GM21576 (cell line): Measurements from ENCODE around the gene CYB5R4.
"Not testable (repeated sequence)": the region's sequence is repeated elsewhere in the genome, so short reads cannot be mapped to it uniquely, and the experiment has no call there.

Experiments used
- ATAC-seq: cut with Tn5 transposase; IDR thresholded peaks from one replicate; pipeline ENCODE4 v1.9.1; 2021; ENCODE audit warnings: mild to moderate bottlenecking, moderate library complexity; ENCODE audit not compliant: unreplicated experiment

CYB5R4 gene

GRCh38 chr6:83907623-83908390 lies 48.3 kb downstream of the CYB5R4 start:
- not testable (repeated sequence) for ATAC-seq

GRCh38 chr6:83908813-83909212 lies 49.3 kb downstream of the CYB5R4 start:
- ATAC-seq = no peak

- no peak for ATAC-seq
These were observed 51.8 kb downstream of the CYB5R4 start for GRCh38 chr6:83911278-83911677.

- ATAC-seq = no peak
These were observed 55.5 kb downstream of the CYB5R4 start for GRCh38 chr6:83914953-83915352.

- no peak for ATAC-seq
These were observed 57.5 kb downstream of the CYB5R4 start for GRCh38 chr6:83917001-83917400.

GRCh38 chr6:83920017-83920416 lies 60.5 kb downstream of the CYB5R4 start:
- ATAC-seq = no peak

GRCh38 chr6:83921315-83921714 lies 61.8 kb downstream of the CYB5R4 start:
- no peak for ATAC-seq

GRCh38 chr6:83927470-83927869 lies 68.0 kb downstream of the CYB5R4 start:
- no peak for ATAC-seq

GRCh38 chr6:83928286-83928685 lies 68.8 kb downstream of the CYB5R4 start:
- ATAC-seq = no peak

GRCh38 chr6:83946201-83946833 lies 86.8 kb downstream of the CYB5R4 start:
- not testable (repeated sequence) for ATAC-seq

GRCh38 chr6:83947983-83948382 lies 88.5 kb downstream of the CYB5R4 start:
- ATAC-seq = not testable (repeated sequence)

GRCh38 chr6:83948851-83949250 lies 89.4 kb downstream of the CYB5R4 start:
- no peak for ATAC-seq

- ATAC-seq = not testable (repeated sequence)
These were observed 91.9 kb downstream of the CYB5R4 start for GRCh38 chr6:83951423-83951822.

GRCh38 chr6:83952830-83953229 lies 93.3 kb downstream of the CYB5R4 start:
- ATAC-seq = no peak

GRCh38 chr6:83954371-83954770 lies 94.9 kb downstream of the CYB5R4 start:
- ATAC-seq = no peak

GRCh38 chr6:83958241-83958685 lies 98.8 kb downstream of the CYB5R4 start:
- no peak for ATAC-seq

- no peak for ATAC-seq
These were observed 101.2 kb downstream of the CYB5R4 start for GRCh38 chr6:83960664-83961063.

GRCh38 chr6:83962582-83962981 lies 103.1 kb downstream of the CYB5R4 start:
- ATAC-seq = peak; percentile 94

- no peak for ATAC-seq
These were observed 107.0 kb downstream of the CYB5R4 start for GRCh38 chr6:83966539-83966938.

- no peak for ATAC-seq
These were observed 111.1 kb downstream of the CYB5R4 start for GRCh38 chr6:83970582-83970981.

GRCh38 chr6:83974409-83975050 lies 115.0 kb downstream of the CYB5R4 start:
- no peak for ATAC-seq
